Measurements from ENCODE around the gene TBC1D9B. TPM values are rescaled to one million over a fixed set of nuclear protein-coding genes. Genes with fewer than 3 reads are reported as not detected.

The TBC1D9B gene
- total RNA-seq, 1 experiment from 2014 or later = 70.9 TPM

GRCh38 chr5:179912951-179913350 is 5.3 kb upstream of the TBC1D9B start:
- peaks cover 3% of the 10 kb centered on the region; the same call in 1 of the 2 replicates for H3K27me3 Mint-ChIP-seq (ENCODE audit: low read depth)
- no peak overlapping the region for H3K27ac Mint-ChIP-seq
- no peaks in the 10 kb centered on the region for H3K36me3 Mint-ChIP-seq
- no peak for DNase-seq (ENCODE audit: low spot score)
- ChIA-PET CTCF (interaction anchor here (0.6 to 1.2 kb wide), 3 partner anchors 9 to 175 kb away, joined by 3 read pairs; no protein-coding TSS in a partner anchor), POLR2A (no interaction called here)
- H3K4me1 Mint-ChIP-seq = peaks cover 18% of the 10 kb centered on the region
- ATAC-seq = no peak
- no peaks in the 10 kb centered on the region for H3K9me3 Mint-ChIP-seq
- no peak overlapping the region for H3K4me3 Mint-ChIP-seq
- TF ChIP-seq E2F5 (CRISPR knock-in tag; IDR thresholded peaks at IDR 0.05) (no peak), SP1 (CRISPR knock-in tag; conservative IDR thresholded peaks at IDR 0.05) (no peak), ZSCAN18 (CRISPR knock-in tag; IDR thresholded peaks at IDR 0.05) (no peak), STAT6 (CRISPR knock-in tag; conservative IDR thresholded peaks at IDR 0.05; ENCODE audit: low read depth) (no peak), CTCF (IDR thresholded peaks at IDR 0.05) (no peak), CBFB (CRISPR knock-in tag; IDR thresholded peaks at IDR 0.05; ENCODE audit: low read depth) (no peak), ELF4 (CRISPR knock-in tag; IDR thresholded peaks at IDR 0.05; ENCODE audit: low read depth) (no peak), PREB (CRISPR knock-in tag; IDR thresholded peaks at IDR 0.05; ENCODE audit: borderline replicate concordance) (no peak), ZNF317 (CRISPR knock-in tag; IDR thresholded peaks at IDR 0.05; ENCODE audit: borderline replicate concordance, low read depth) (no peak), FOXK1 (CRISPR knock-in tag; IDR thresholded peaks at IDR 0.05) (no peak), FOXP1 (CRISPR knock-in tag; IDR thresholded peaks at IDR 0.05; ENCODE audit: borderline replicate concordance) (no peak), ETV6 (CRISPR knock-in tag; IDR thresholded peaks at IDR 0.05) (no peak), JUN (CRISPR knock-in tag; IDR thresholded peaks at IDR 0.05) (no peak)
- TF ChIP-seq, protein P1, sequence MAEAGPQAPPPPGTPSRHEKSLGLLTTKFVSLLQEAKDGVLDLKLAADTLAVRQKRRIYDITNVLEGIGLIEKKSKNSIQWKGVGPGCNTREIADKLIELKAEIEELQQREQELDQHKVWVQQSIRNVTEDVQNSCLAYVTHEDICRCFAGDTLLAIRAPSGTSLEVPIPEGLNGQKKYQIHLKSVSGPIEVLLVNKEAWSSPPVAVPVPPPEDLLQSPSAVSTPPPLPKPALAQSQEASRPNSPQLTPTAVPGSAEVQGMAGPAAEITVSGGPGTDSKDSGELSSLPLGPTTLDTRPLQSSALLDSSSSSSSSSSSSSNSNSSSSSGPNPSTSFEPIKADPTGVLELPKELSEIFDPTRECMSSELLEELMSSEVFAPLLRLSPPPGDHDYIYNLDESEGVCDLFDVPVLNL (CRISPR knock-in tag; IDR thresholded peaks at IDR 0.05; ENCODE audit: borderline replicate concordance, low read depth) = no peak
- TF ChIP-seq, protein P2, sequence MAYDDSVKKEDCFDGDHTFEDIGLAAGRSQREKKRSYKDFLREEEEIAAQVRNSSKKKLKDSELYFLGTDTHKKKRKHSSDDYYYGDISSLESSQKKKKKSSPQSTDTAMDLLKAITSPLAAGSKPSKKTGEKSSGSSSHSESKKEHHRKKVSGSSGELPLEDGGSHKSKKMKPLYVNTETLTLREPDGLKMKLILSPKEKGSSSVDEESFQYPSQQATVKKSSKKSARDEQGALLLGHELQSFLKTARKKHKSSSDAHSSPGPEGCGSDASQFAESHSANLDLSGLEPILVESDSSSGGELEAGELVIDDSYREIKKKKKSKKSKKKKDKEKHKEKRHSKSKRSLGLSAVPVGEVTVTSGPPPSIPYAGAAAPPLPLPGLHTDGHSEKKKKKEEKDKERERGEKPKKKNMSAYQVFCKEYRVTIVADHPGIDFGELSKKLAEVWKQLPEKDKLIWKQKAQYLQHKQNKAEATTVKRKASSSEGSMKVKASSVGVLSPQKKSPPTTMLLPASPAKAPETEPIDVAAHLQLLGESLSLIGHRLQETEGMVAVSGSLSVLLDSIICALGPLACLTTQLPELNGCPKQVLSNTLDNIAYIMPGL (CRISPR knock-in tag; IDR thresholded peaks at IDR 0.05) = no peak
